HK-2 (cell line): ENCODE measurements around the gene CACYBP.

ENCODE experiments used
- DNase-seq: peaks from one replicate; pipeline ENCODE4 v3.0.0-alpha.2; 2018; ENCODE audit not compliant: unreplicated experiment

Gene CACYBP

GRCh38 chr1:174974711-174975119 lies 25.0 kb upstream of the CACYBP start:
- DNase-seq: no peak

- no peak for DNase-seq
These were observed 24.0 kb upstream of the CACYBP start for GRCh38 chr1:174975764-174976163.

GRCh38 chr1:174976436-174977108 lies 23.2 kb upstream of the CACYBP start:
- DNase-seq: no peak

DNA sequence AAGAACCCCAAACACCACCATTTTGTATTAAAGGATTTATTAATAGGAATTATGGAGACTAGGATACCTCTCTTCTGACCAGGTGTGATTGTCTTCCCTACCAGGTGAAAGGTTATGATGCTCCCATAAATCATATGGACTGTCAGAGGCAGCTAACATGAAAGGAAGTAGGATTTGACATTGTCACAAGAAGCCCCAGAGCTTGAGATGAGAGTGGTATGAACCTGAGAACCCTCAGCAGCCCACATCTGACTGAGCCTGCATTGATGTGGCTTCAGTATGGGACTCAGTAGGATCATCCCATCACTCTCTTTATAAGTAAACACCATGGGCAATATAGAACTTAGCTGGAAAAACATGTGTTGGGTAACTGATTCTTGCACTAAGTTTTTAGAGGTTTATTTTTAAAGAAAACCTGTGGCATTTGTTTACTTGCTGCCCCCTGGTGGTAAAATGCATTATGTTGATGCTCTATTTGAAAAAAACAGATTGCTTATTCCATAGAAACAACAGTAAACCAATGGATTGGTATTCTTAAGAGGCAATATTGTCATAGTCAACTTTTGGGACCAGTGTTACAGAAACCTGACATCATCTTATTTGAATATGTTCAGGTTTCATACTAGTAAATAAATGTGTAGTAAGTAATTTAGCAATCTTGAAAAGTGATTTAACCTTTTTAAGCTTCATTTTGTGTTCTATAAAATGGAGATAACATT lies 16.6 kb upstream of the CACYBP start:
- DNase-seq: no peak

DNA sequence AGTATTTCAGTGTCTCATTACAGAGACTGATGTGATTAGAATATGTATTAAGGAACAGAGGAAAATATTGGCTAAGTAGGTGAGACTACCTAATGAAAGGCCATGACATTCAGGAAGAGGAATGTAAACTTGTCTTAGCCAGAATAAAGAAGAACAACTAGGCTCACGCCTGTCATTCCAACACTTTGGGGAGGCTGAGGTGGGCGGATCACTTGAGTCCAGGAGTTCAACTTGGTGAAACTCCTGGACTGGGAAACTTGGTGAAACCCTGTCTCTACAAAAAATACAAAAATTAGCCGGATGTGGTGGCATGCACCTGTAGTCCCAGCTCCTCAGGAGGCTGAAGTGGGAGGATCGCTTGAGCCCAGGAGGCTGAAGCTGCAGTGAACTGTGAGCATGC lies 14.8 kb upstream of the CACYBP start:
- no peak for DNase-seq

DNA sequence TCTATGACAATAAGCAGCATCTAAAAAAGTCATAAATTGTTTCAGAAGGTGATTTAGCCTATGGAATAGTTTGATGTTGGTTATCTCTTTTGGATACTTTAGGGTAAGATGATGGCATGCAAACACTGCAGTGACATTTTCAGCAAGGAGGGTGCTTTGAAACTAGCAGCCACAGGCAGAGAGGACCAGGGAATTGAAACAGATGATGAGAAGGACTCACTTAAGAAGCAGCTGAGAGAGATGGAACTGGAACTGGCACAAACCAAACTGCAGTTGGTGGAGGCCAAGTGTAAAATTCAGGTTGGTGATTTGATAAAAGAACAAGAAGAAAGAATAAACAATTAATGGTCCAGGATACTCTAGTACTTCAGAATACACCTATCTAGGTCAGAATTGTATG lies 11.2 kb upstream of the CACYBP start:
- no peak for DNase-seq

DNA sequence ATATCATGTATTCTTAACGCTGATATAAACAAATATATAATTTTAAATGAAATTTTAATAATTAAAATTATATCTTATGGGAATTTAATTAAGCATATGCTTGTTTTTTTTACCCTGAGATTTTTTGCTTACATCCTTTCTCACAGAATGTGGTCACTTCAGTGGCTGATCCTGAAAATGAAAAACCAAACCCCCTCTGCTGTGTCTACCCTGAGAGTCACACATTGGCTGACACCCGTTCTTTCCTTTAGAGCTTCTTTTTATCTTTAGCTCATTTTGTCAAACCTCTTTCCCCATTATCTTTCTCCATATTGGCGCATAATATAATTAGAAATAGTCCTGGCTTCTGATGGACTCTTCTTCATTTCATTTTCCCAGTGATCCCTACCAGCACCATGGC lies 10.8 kb upstream of the CACYBP start:
- DNase-seq: no peak

DNA sequence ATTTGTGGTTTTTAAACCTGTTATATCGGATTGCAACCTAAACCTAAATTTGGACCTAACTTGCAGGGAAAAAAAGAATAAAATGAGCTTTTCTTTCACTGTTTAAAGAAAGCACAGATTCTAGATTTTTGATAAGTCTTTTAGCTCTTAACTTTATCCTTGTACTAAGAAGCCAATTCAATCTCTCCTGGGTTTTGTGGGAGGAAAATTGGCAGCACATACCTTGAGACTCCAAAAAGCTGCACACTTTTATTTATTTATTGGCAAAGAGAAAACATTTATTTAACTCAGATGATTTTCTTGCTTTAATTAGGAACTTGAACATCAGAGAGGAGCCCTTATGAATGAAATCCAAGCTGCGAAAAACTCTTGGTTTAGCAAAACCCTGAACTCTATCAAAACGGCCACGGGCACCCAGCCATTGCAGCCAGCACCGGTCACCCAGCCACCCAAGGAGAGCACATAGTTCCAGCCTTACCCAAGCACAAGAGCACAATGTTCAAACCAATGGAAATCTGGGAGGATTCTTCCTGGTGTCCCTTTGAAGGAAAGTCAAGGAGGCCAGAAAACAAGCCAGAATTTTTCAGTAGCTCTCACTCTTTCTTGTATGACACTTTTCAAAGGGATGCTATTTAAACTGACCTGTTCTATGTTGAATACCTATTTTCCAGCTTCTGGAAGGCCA lies 10.1 kb upstream of the CACYBP start:
- no peak for DNase-seq

DNA sequence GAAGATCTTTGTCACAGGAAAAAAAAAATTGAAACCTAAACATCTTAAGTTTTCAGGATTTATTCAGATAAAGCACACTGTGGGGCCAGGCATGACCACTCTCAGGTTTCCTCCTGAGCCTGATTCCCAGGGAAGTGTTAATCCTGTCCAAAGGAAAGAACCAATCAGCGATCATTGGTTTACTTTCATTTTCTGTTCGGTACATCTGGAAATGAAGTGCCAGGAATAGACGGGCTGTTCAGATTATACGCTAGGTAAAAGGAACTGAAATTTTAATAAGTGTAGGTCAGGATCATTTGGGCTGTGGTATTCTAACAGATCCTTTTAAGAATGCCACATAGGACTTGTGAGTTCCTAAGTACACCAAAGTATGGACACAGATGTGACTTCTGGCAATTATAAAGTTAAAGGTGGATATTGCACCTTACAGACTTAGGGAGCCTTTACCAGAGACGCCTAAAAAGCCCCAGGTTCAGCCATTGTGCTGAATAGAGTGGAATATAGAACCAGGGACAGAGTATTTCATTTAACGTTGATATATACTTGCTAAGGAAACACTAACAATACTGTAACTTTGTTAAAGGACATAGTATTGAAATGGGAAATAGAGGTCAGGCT lies 9.3 kb upstream of the CACYBP start:
- no peak for DNase-seq

DNA sequence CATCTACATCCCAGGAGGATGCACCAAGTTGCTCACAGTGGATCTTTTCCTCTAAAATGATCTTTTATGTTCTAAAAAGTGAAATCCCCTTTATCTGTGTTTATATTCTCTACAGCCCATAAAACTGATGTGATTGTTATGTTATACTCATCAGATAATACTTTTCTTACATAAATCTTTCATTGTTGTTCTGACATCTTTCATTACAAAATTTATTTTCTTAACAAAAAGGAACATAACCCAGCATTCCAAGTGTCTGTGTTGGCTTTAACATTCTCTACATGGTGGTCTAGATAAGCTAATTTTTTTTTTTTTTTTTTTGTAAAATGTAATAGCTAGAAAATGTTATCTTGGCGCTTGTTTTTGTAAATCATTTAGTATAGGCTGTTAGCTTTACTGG lies 8.3 kb upstream of the CACYBP start:
- no peak for DNase-seq

- no peak for DNase-seq
These were observed 4.6 kb upstream of the CACYBP start for GRCh38 chr1:174995121-174995520.

DNA sequence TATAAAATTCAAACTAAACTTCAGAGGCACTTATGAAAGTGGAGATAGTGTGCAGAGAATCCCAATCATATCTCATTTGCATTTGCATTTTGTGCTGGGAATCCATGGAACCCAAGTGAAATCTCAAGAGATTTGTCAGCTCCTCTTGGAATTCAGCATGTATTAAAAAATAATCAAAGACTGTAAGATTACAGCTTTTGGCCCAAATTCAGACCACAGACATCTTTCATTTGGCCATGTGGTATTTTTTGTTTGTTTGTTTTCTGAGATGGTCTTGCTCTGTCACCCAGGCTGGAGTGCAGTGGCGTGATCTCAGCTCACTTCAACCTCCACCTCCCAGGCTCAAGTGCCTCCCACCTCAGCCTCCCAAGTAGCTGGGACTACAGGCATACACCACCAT lies 3.8 kb upstream of the CACYBP start:
- DNase-seq: no peak

GRCh38 chr1:174996476-174996875 lies 3.3 kb upstream of the CACYBP start:
- no peak for DNase-seq

- DNase-seq: no peak
These were observed 2.7 kb upstream of the CACYBP start for GRCh38 chr1:174997041-174997440.

DNA sequence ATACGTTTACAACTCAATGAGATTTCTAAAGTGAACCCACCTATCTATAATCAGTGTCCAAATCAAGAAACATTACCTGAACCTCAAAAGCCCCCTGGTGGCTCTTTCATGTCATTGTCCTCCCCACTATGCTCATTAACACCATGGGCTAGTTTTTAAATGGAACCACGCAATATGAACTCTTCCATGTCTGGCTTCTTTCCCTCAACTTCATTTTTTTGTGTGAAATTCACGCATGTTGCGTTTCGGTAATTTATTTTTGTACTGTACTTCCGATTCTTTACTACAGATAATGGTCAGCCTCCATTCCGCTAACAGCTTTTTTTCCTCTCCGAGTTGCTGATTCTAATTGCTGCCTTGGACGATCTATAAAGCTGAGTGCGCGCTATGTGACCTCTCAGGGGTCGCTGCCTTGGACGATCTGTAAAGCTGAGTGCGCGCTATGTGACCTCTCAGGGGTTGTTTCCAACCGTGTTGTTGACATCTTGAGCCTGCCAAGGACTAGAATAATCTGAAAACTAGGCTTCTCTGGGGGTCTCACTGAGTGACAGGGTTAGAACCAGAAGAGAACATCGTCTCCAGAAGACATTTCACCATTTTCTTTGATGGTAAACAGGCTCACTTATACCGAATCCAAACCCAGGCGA lies 1.1 kb upstream of the CACYBP start:
- peak; percentile 53 for DNase-seq

- peak; percentile 100 for DNase-seq
These were observed 371 bp upstream of the CACYBP start for GRCh38 chr1:174999216-174999935.

DNA sequence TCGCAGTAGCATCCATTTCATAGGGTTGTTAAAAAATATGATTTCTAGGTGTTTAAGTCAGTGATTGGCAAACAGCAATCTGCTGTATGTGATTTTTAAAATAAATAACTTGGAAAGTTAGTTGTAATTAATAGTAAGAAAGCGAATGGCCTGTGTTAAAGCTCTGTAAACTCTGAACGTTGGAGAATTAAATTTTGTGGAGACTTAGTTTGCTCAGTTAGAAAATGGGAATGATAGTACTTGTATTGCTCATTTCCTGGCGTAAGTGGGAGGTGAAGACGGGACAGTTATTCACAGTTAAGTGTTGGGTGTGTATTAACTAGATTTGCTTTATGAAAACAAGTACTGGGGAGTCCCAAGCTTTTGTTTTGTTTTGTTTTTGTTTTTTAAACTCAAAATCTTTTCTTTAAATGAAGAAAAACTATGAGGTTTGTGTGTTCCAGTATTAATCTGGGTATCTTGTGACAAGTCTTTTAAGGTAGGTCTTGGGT lies 995 bp downstream of the CACYBP start:
- DNase-seq: no peak

DNA sequence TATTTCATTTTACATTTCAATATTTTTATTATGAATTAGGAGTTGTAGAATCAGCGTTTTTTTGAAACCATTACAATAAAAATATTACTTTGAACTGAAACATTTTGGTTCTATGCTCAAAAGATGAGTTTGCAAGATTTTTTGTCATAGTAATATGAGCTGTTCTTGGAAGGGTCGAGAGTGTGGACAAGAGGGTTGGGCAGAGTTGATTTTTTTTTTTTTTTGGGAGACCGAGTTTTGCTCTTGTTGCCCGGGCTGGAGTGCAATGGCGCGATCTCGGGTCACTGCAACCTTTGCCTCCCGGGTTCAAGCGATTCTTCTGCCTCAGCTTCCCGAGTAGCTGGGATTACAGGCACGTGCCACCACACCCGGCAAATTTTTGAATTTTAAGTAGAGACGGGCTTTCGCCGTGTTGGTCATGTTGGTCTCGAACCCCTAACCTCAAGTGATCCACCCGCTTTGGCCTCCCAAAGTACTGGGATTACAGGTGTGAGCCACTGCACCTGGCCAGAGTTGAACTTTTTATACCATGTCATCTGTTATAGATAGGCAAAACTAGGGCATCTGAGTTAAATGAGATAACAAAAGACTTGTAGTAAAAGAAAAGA lies 3.3 kb downstream of the CACYBP start:
- DNase-seq: no peak

- DNase-seq: no peak
These were observed 3.8 kb downstream of the CACYBP start for GRCh38 chr1:175003521-175003920.

- DNase-seq: no peak
These were observed 5.5 kb downstream of the CACYBP start for GRCh38 chr1:175005085-175005783.
